HepG2 (cell line): ENCODE measurements around the gene NOXRED1. TPM values are rescaled to one million over a fixed set of nuclear protein-coding genes. Genes with fewer than 3 reads are reported as not detected.

Experiments
- ATAC-seq: fragments of 200-7000 bp; cut with Tn5 transposase; 3 replicates; pipeline ENCODE4 v1.9.1; 2020; ENCODE audit warnings: mild to moderate bottlenecking, moderate library complexity
- BruUV-seq: library from RNA; stranded (reverse); fragments of 400-500 nt; replicated peaks from 2 replicates; lab custom pipeline; 2021; lab: Mats Ljungman, UMichigan
- CTCF ChIA-PET: fragments of 300-600 bp; formaldehyde crosslinking; extraction: SDS; loops from one replicate; lab custom pipeline; 2021; ENCODE audit warnings: low total read pairs, inconsistent platforms, low intra/inter-chr PET ratio; lab: Yijun Ruan, JAX
- POLR2A ChIA-PET: fragments of 350-600 bp; sonication (Branson Sonifier 250); formaldehyde crosslinking; loops from one replicate; lab custom pipeline; 2020; ENCODE audit warnings: antibody characterized with exemption, inconsistent platforms; lab: Yijun Ruan, JAX
- DNase-seq: peaks from one replicate; pipeline ENCODE4 v3.0.0-alpha.2; 2015; ENCODE audit warnings: low spot score
- FAIRE-seq: peaks from 3 replicates; lab custom pipeline; 2011; peaks lifted over from hg19 to GRCh38; lab: Jason Lieb, UNC
- H2AFZ ChIP-seq: one replicate; pipeline ENCODE4 v1.6.1; 2011; ENCODE audit warnings: low read length, inconsistent platforms
- H3K27ac ChIP-seq: fragments of 300-600 bp; 3 replicates; pipeline ENCODE4 v1.8.0; 2011; ENCODE audit warnings: mixed run types, mild to moderate bottlenecking, mixed read lengths, low read length, inconsistent platforms; ENCODE audit not compliant: insufficient read depth; ENCODE audit errors: extremely low read length
- H3K27me3 ChIP-seq, 2 experiments: fragments of 200-600 bp in 1 of 2; 2 replicates in 1 of 2; 3 replicates in 1 of 2; pipeline versions ENCODE4 v1.6.0 to v1.8.0; 2011; ENCODE audit warnings: low read length in 2 of 2, mild to moderate bottlenecking in 2 of 2, moderate library complexity in 2 of 2, inconsistent platforms in 1 of 2; ENCODE audit not compliant: insufficient read depth in 2 of 2, control insufficient read depth in 1 of 2
- H3K36me3 ChIP-seq, 2 experiments: fragments of 200-600 bp in 1 of 2; replicated peaks in 1 of 2; 2 replicates in 1 of 2; 3 replicates in 1 of 2; pipeline versions ENCODE4 v1.5.1 to v1.8.0; 2011; ENCODE audit warnings: low read length in 2 of 2, inconsistent platforms in 1 of 2; ENCODE audit not compliant: insufficient read depth in 2 of 2, control insufficient read depth in 1 of 2
- H3K4me1 ChIP-seq: 2 replicates; pipeline ENCODE4 v1.5.1; 2012; ENCODE audit warnings: low read length, inconsistent platforms; ENCODE audit not compliant: insufficient read depth
- H3K4me2 ChIP-seq: 2 replicates; pipeline ENCODE4 v1.6.0; 2011; ENCODE audit warnings: low read depth, low read length, inconsistent platforms
- H3K4me3 ChIP-seq, 3 experiments: fragments of 200-600 bp in 1 of 3; sonication (generic), shearing (Covaris generic) in 1 of 3; replicated peaks in 1 of 3; 2 replicates each; pipeline ENCODE4 v1.5.1; 2011 to 2016; ENCODE audit warnings: low read length in 3 of 3, inconsistent platforms in 2 of 3, low read depth in 2 of 3, mild to moderate bottlenecking in 2 of 3, control low read depth in 1 of 3, mixed read lengths in 1 of 3; ENCODE audit not compliant: insufficient read depth in 1 of 3
- H3K79me2 ChIP-seq: one replicate; pipeline ENCODE4 v1.6.1; 2011; ENCODE audit warnings: low read length, inconsistent platforms; ENCODE audit not compliant: insufficient read depth
- H3K9ac ChIP-seq: 2 replicates; pipeline ENCODE4 v1.6.0; 2011; ENCODE audit warnings: mild to moderate bottlenecking, low read depth, low read length, inconsistent platforms; ENCODE audit not compliant: insufficient read depth
- H3K9me3 ChIP-seq: 2 replicates; pipeline ENCODE4 v1.5.1; 2012; ENCODE audit warnings: mild to moderate bottlenecking, low read length
- H4K20me1 ChIP-seq: 2 replicates; pipeline ENCODE4 v1.6.0; 2011; ENCODE audit warnings: inconsistent platforms, mild to moderate bottlenecking, low read length, moderate library complexity; ENCODE audit not compliant: insufficient read depth
- E2F5 ChIP-seq: sonication (generic); formaldehyde crosslinking; conservative IDR thresholded peaks from 2 replicates; pipeline ENCODE4 v1.4.0; 2020; ENCODE audit warnings: missing genetic modification reagents
- EHMT2 ChIP-seq: fragments of 200-600 bp; sonication (generic); IDR thresholded peaks from 2 replicates; pipeline ENCODE4 v1.7.0; 2017; ENCODE audit warnings: antibody characterized with exemption, low read depth, low read length, borderline replicate concordance
- GZF1 ChIP-seq: sonication (generic); formaldehyde crosslinking; IDR thresholded peaks from 2 replicates; pipeline ENCODE4 v1.5.1; 2020; ENCODE audit warnings: mild to moderate bottlenecking, missing genetic modification reagents
- MEIS2 ChIP-seq: sonication (generic); formaldehyde crosslinking; IDR thresholded peaks from 2 replicates; pipeline ENCODE4 v1.9.0; 2021; ENCODE audit warnings: mild to moderate bottlenecking, missing genetic modification reagents
- MIXL1 ChIP-seq: IDR thresholded peaks from 2 replicates; pipeline ENCODE4 v1.6.1; 2016
- MXD3 ChIP-seq: IDR thresholded peaks from 2 replicates; pipeline ENCODE4 v1.6.1; 2016; ENCODE audit warnings: mild to moderate bottlenecking, missing biosample characterization, missing genetic modification reagents
- NCOA5 ChIP-seq: sonication (generic); formaldehyde crosslinking; IDR thresholded peaks from 2 replicates; pipeline ENCODE4 v1.4.0; 2020; ENCODE audit warnings: missing genetic modification reagents
- NFE2 ChIP-seq: sonication (generic); formaldehyde crosslinking; IDR thresholded peaks from 2 replicates; pipeline ENCODE4 v1.4.0; 2020; ENCODE audit warnings: missing genetic modification reagents
- NR3C1 ChIP-seq: sonication (generic); formaldehyde crosslinking; IDR thresholded peaks from 2 replicates; pipeline ENCODE4 v1.4.0; 2020; ENCODE audit warnings: missing genetic modification reagents
- SNAPC5 ChIP-seq: sonication (generic); formaldehyde crosslinking; IDR thresholded peaks from 2 replicates; pipeline ENCODE4 v1.8.1; 2023; ENCODE audit warnings: mild to moderate bottlenecking, missing genetic modification reagents, borderline replicate concordance
- YY1 ChIP-seq: IDR thresholded peaks from 2 replicates; pipeline ENCODE4 v1.6.1; 2011; ENCODE audit warnings: low read length, low read depth, moderate library complexity, mild to moderate bottlenecking; ENCODE audit not compliant: insufficient read depth, insufficient replicate concordance
- ZFP36L1 ChIP-seq: sonication (generic); formaldehyde crosslinking; IDR thresholded peaks from 2 replicates; pipeline ENCODE4 v1.8.0; 2022; ENCODE audit warnings: mild to moderate bottlenecking, missing genetic modification reagents, moderate library complexity
- ZFP91 ChIP-seq: sonication (generic); formaldehyde crosslinking; IDR thresholded peaks from 2 replicates; pipeline ENCODE4 v1.9.0; 2022; ENCODE audit warnings: missing genetic modification reagents, mild to moderate bottlenecking, borderline replicate concordance
- ZNF335 ChIP-seq: sonication (generic); formaldehyde crosslinking; IDR thresholded peaks from 2 replicates; pipeline ENCODE4 v1.4.0; 2020; ENCODE audit warnings: missing genetic modification reagents
- ZNF556 ChIP-seq: sonication (generic); formaldehyde crosslinking; IDR thresholded peaks from 2 replicates; pipeline ENCODE4 v1.4.0; 2020; ENCODE audit warnings: mild to moderate bottlenecking, missing genetic modification reagents, borderline replicate concordance
- ZNF576 ChIP-seq: sonication (generic); formaldehyde crosslinking; IDR thresholded peaks from 2 replicates; pipeline ENCODE4 v1.4.0; 2020; ENCODE audit warnings: mild to moderate bottlenecking, missing genetic modification reagents
- ZNF580 ChIP-seq: IDR thresholded peaks from 2 replicates; pipeline ENCODE4 v1.6.1; 2016; ENCODE audit warnings: low read depth, borderline replicate concordance
- ZNF800 ChIP-seq: sonication (generic); formaldehyde crosslinking; IDR thresholded peaks from 2 replicates; pipeline ENCODE4 v1.4.0; 2020; ENCODE audit warnings: missing genetic modification reagents
- ZZZ3 ChIP-seq: sonication (generic); formaldehyde crosslinking; IDR thresholded peaks from 2 replicates; pipeline ENCODE4 v1.4.0; 2020; ENCODE audit warnings: missing genetic modification reagents, mild to moderate bottlenecking, borderline replicate concordance
- WGBS: methylation state at CpG from one replicate; pipeline ENCODE4 v1.1.6; 2017; ENCODE audit warnings: low lambda C conversion rate; 5-methylcytosine and 5-hydroxymethylcytosine counted together
- in situ Hi-C: cut with HindIII; loops from 2 replicates; pipeline ENCODE4 v1.10.0; 2017; ENCODE audit warnings: low pct_unique_long_range_greater_than_20kb; ENCODE audit not compliant: extremely low pct_ligation_motif_present
- intact Hi-C: fragments of 100-400 bp; cut with micrococcal nuclease; formaldehyde crosslinking; loops from one replicate; pipeline ENCODE4 v1.10.0; 2022; ENCODE audit not compliant: unreplicated experiment
- polyA plus RNA-seq, 8 experiments: library from polyadenylated mRNA; depleted of rRNA in 3 of 8; stranded (reverse) in 7 of 8; unstranded in 1 of 8; fragments of >200 nt; fragmentation: Illumina TruSeq in 4 of 8; extraction: Trizol in 4 of 8; gene quantifications; 2 replicates each; pipeline versions ENCODE4 v1.2.1 to v1.2.3, GENCODE V29; 2011 to 2016; ENCODE audit warnings: low read depth in 4 of 8, missing spikeins in 1 of 8, mixed read lengths in 1 of 8; ENCODE audit not compliant: insufficient read depth in 1 of 8
- total RNA-seq, 5 experiments: library from RNA; depleted of rRNA; stranded (reverse); fragments of >200 nt; fragmentation: Illumina TruSeq; extraction: Trizol; gene quantifications; 2 replicates each; pipeline ENCODE4 v1.2.3, GENCODE V29; 2016; ENCODE audit warnings: low read depth in 1 of 5

Gene NOXRED1
- total and polyA plus RNA-seq, 2 of the 13 experiments (the other 11 are each of a cell fraction or from before 2014, with no cell fraction given), result 0.24 to 0.41 TPM

- TF ChIP-seq SNAPC5 (CRISPR knock-in tag), result no peak
- TF ChIP-seq MXD3 (CRISPR knock-in tag), result no peak
- no peak for TF ChIP-seq ZNF576
- no peak for TF ChIP-seq MEIS2 (CRISPR knock-in tag)
- TF ChIP-seq GZF1 (CRISPR knock-in tag), result no peak
- no peak for TF ChIP-seq ZNF556 (CRISPR knock-in tag)
- no peak for TF ChIP-seq ZNF335 (CRISPR knock-in tag)
- TF ChIP-seq, all 625 proteins: peak for 0
Observed at GRCh38 chr14:77426396-77426795, 3.1 kb upstream of the NOXRED1 start (continued).

GRCh38 chr14:77424862-77425261 lies 1.5 kb upstream of the NOXRED1 start:
- 99% methylated on average over 3 of the region's 3 CpGs for WGBS
- H3K4me1 ChIP-seq, result no peaks in the 10 kb centered on the region
- no peak overlapping the region for H3K4me2 ChIP-seq
- H3K79me2 ChIP-seq, result no peaks in the 10 kb centered on the region
- no peak overlapping the region for H3K9ac ChIP-seq
- no peak overlapping the region for H3K4me3 ChIP-seq
- ChIA-PET POLR2A (no interaction called here), CTCF (no interaction called here)
- in situ Hi-C loops, result no loop called here
- no TSS peak for BruUV-seq
- H3K27ac ChIP-seq, result no peak overlapping the region
- intact Hi-C loops, result no loop called here
- H3K9me3 ChIP-seq, result peaks cover 2% of the 10 kb centered on the region; the same call in 1 of the 2 replicates
- no peaks in the 10 kb centered on the region for H4K20me1 ChIP-seq
- FAIRE-seq (no peak), ATAC-seq (no peak), DNase-seq (no peak)
- H3K27me3 ChIP-seq, result no peaks in the 10 kb centered on the region
- H3K36me3 ChIP-seq, result peaks cover 6 to 53% of the 10 kb centered on the region in 2 experiments
- H2AFZ ChIP-seq, result no peak overlapping the region
- TF ChIP-seq ZNF580 (no peak), NCOA5 (CRISPR knock-in tag) (no peak), E2F5 (CRISPR knock-in tag) (no peak), MIXL1 (CRISPR knock-in tag) (no peak), YY1 (no peak), ZNF800 (CRISPR knock-in tag) (no peak), NR3C1 (CRISPR knock-in tag) (no peak), ZFP91 (CRISPR knock-in tag) (no peak), ZZZ3 (CRISPR knock-in tag) (no peak), ZFP36L1 (CRISPR knock-in tag) (no peak), EHMT2 (no peak), NFE2 (CRISPR knock-in tag) (no peak)
